K562 (cell line): ENCODE results near the gene FOXJ2. TPM values are rescaled to one million over a fixed set of nuclear protein-coding genes. Genes with fewer than 3 reads are reported as not detected.

ENCODE experiments used
- ATAC-seq: fragments of 200-7000 bp; cut with Tn5 transposase; 3 replicates; pipeline ENCODE4 v1.9.1; 2020; ENCODE audit warnings: moderate library complexity
- BruUV-seq: library from RNA; stranded (reverse); fragments of 400-500 nt; replicated peaks from 2 replicates; lab custom pipeline; 2021; lab: Mats Ljungman, UMichigan
- CTCF ChIA-PET: fragments of 300-600 bp; formaldehyde crosslinking; extraction: SDS; loops from one replicate; lab custom pipeline; 2021; ENCODE audit warnings: low intra/inter-chr PET ratio; lab: Yijun Ruan, JAX
- POLR2A ChIA-PET: fragments of 300-600, 350-650 bp; sonication (Branson Sonifier 250); formaldehyde crosslinking; extraction: SDS; loops from one replicate; lab custom pipeline; 2021; ENCODE audit warnings: antibody characterized with exemption, inconsistent platforms; lab: Yijun Ruan, JAX
- DNase-seq, 4 experiments: peaks; one replicate each; pipeline versions ENCODE4 v3.0.0 to v3.0.0-alpha.2; 2011 to 2018; ENCODE audit warnings: low spot score in 3 of 4, mixed read lengths in 3 of 4; ENCODE audit errors: extremely low read depth in 1 of 4
- FAIRE-seq: peaks from 2 replicates; lab custom pipeline; 2011; peaks lifted over from hg19 to GRCh38; lab: Jason Lieb, UNC
- H2AFZ ChIP-seq: 2 replicates; pipeline ENCODE4 v1.6.0; 2011; ENCODE audit warnings: low read depth, low read length, control low read depth, inconsistent platforms
- H3K27ac ChIP-seq: fragments of 200-600 bp; 3 replicates; pipeline ENCODE4 v1.8.0; 2011; ENCODE audit warnings: low read depth, mild to moderate bottlenecking, control low read depth, inconsistent platforms, low read length, moderate library complexity, mixed read lengths; ENCODE audit errors: extremely low read depth
- H3K27me3 ChIP-seq, 2 experiments: fragments of 300-600 bp in 1 of 2; 2 replicates in 1 of 2; 3 replicates in 1 of 2; pipeline versions ENCODE4 v1.6.0 to v1.8.0; 2011; ENCODE audit warnings: inconsistent platforms in 2 of 2, low read length in 2 of 2, mild to moderate bottlenecking in 1 of 2, mixed read lengths in 1 of 2, moderate library complexity in 1 of 2; ENCODE audit not compliant: control insufficient read depth in 2 of 2, insufficient read depth in 2 of 2
- H3K36me3 ChIP-seq: fragments of 300-600 bp; 3 replicates; pipeline ENCODE4 v1.8.0; 2011; ENCODE audit warnings: mild to moderate bottlenecking, low read length, inconsistent platforms; ENCODE audit not compliant: control insufficient read depth, insufficient read depth
- H3K4me1 ChIP-seq, 2 experiments: fragments of 200-600 bp in 1 of 2; replicated peaks in 1 of 2; 2 replicates in 1 of 2; 3 replicates in 1 of 2; pipeline versions ENCODE4 v1.5.1 to v1.8.0; 2011; ENCODE audit warnings: inconsistent platforms in 2 of 2, low read length in 2 of 2, mild to moderate bottlenecking in 1 of 2, mixed read lengths in 1 of 2, moderate library complexity in 1 of 2; ENCODE audit not compliant: control insufficient read depth in 2 of 2, insufficient read depth in 2 of 2
- H3K4me2 ChIP-seq: 2 replicates; pipeline ENCODE4 v1.6.1; 2011; ENCODE audit warnings: low read length, control low read depth, inconsistent platforms, mixed read lengths; ENCODE audit not compliant: insufficient read depth
- H3K4me3 ChIP-seq: fragments of 200-600 bp; sonication (generic), shearing (Covaris generic); 2 replicates; pipeline ENCODE4 v1.5.1; 2016; ENCODE audit warnings: control low read depth, inconsistent platforms
- H3K79me2 ChIP-seq: fragments of 200-600 bp; 3 replicates; pipeline ENCODE4 v1.8.0; 2011; ENCODE audit warnings: low read length, inconsistent platforms; ENCODE audit not compliant: control insufficient read depth, insufficient read depth
- H3K9ac ChIP-seq, 2 experiments: 2 replicates each; pipeline versions ENCODE4 v1.6.0 to v1.6.1; 2011; ENCODE audit warnings: low read depth in 2 of 2, low read length in 2 of 2, control low read depth in 1 of 2, inconsistent platforms in 1 of 2, mild to moderate bottlenecking in 1 of 2, mixed read lengths in 1 of 2; ENCODE audit not compliant: insufficient read depth in 1 of 2
- H3K9me1 ChIP-seq: one replicate; pipeline ENCODE4 v1.6.0; 2011; ENCODE audit warnings: inconsistent platforms, mild to moderate bottlenecking, low read length, moderate library complexity; ENCODE audit not compliant: control insufficient read depth, insufficient read depth
- H3K9me3 ChIP-seq: replicated peaks from 2 replicates; pipeline ENCODE4 v1.5.1; 2011; ENCODE audit warnings: low read depth, low read length, inconsistent platforms; ENCODE audit not compliant: control insufficient read depth, insufficient read depth
- H4K20me1 ChIP-seq: replicated peaks from 2 replicates; pipeline ENCODE4 v1.6.1; 2011; ENCODE audit warnings: low read length, inconsistent platforms, mixed read lengths; ENCODE audit not compliant: control insufficient read depth, insufficient read depth
- SPI1 ChIP-seq: IDR thresholded peaks from 2 replicates; pipeline ENCODE4 v1.6.1; 2011; ENCODE audit warnings: low read depth, low read length, control low read depth, borderline replicate concordance
- ZNF766 ChIP-seq: fragments of 200-800 bp; sonication (Bioruptor generic); conservative IDR thresholded peaks from 2 replicates; pipeline ENCODE4 v1.6.1; 2016; ENCODE audit warnings: missing genetic modification characterization, missing compliant biosample characterization
- WGBS: fragments of 100-300 bp; shearing (Covaris generic); methylation state at CpG from one replicate; pipeline ENCODE4 v1.1.6; 2016; ENCODE audit warnings: low coverage, mixed read lengths; ENCODE audit not compliant: insufficient coverage; ENCODE audit errors: missing lambda C conversion rate; 5-methylcytosine and 5-hydroxymethylcytosine counted together
- in situ Hi-C: fragments of 300-500 bp; cut with MboI; formaldehyde crosslinking; loops from 4 replicates; pipeline ENCODE4 v1.15.0; 2018; ENCODE audit warnings: inconsistent platforms, mixed read lengths
- intact Hi-C: fragments of 100-400 bp; cut with micrococcal nuclease; formaldehyde crosslinking; loops from 2 replicates; pipeline ENCODE4 v1.14.2; 2022
- polyA plus RNA-seq, 8 experiments: library from polyadenylated mRNA; depleted of rRNA in 4 of 8; stranded (reverse) in 5 of 8; unstranded in 3 of 8; fragments of >200 nt; fragmentation: Nextera tagmentation in 2 of 8; fragmentation: Illumina TruSeq in 1 of 8; extraction: Ambion mirVana in 2 of 8; extraction: Trizol in 1 of 8; gene quantifications; 2 replicates each; pipeline versions ENCODE4 v1.2.1 to v1.2.3, GENCODE V29; 2011 to 2014; ENCODE audit warnings: inconsistent platforms in 1 of 8, missing spikeins in 1 of 8
- total RNA-seq, 7 experiments: library from RNA; depleted of rRNA in 6 of 7; stranded (reverse); fragments of >200 nt in 6 of 7; fragmentation: Illumina TruSeq in 2 of 7; extraction: Trizol in 2 of 7; gene quantifications; 2 replicates each; pipeline versions ENCODE4 v1.2.1 to v1.2.3, GENCODE V29; 2011 to 2021; ENCODE audit warnings: low replicate concordance in 1 of 7
- TF ChIP-seq, protein P1 (sequence below): fragments of 250-450 bp; sonication (Bioruptor Pico); IDR thresholded peaks from 2 replicates; pipeline ENCODE4 v1.5.0; 2022; ENCODE audit warnings: mild to moderate bottlenecking
- TF ChIP-seq, protein P2 (sequence below): sonication (generic); formaldehyde crosslinking; IDR thresholded peaks from 2 replicates; pipeline ENCODE4 v1.9.0; 2022; ENCODE audit warnings: mild to moderate bottlenecking, missing genetic modification reagents

The FOXJ2 gene
- total and polyA plus RNA-seq, 9 of the 15 experiments (the other 6 are each of a cell fraction or from before 2014, with no cell fraction given) = 1.0 to 7.5 (median 2.4) TPM

GRCh38 chr12:8089716-8090115, 57.2 kb downstream of the FOXJ2 start:
- WGBS = 100% methylated on average over 5 of the region's 5 CpGs
- H3K4me3 ChIP-seq = no peak overlapping the region
- DNase-seq = no peak
- TF ChIP-seq, protein P1, sequence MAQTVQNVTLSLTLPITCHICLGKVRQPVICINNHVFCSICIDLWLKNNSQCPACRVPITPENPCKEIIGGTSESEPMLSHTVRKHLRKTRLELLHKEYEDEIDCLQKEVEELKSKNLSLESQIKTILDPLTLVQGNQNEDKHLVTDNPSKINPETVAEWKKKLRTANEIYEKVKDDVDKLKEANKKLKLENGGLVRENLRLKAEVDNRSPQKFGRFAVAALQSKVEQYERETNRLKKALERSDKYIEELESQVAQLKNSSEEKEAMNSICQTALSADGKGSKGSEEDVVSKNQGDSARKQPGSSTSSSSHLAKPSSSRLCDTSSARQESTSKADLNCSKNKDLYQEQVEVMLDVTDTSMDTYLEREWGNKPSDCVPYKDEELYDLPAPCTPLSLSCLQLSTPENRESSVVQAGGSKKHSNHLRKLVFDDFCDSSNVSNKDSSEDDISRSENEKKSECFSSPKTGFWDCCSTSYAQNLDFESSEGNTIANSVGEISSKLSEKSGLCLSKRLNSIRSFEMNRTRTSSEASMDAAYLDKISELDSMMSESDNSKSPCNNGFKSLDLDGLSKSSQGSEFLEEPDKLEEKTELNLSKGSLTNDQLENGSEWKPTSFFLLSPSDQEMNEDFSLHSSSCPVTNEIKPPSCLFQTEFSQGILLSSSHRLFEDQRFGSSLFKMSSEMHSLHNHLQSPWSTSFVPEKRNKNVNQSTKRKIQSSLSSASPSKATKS (CRISPR knock-in tag) = no peak
- 0 out of 2 replicates have a peak, but pooled peaks have one; percentile 11 for TF ChIP-seq SPI1
- no peak for TF ChIP-seq ZNF766 (CRISPR knock-in tag)
- TF ChIP-seq, protein P2, sequence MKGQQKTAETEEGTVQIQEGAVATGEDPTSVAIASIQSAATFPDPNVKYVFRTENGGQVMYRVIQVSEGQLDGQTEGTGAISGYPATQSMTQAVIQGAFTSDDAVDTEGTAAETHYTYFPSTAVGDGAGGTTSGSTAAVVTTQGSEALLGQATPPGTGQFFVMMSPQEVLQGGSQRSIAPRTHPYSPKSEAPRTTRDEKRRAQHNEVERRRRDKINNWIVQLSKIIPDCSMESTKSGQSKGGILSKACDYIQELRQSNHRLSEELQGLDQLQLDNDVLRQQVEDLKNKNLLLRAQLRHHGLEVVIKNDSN (CRISPR knock-in tag) = no peak
- TF ChIP-seq, all 486 proteins: peak for 1
- no peak overlapping the region for H3K9ac ChIP-seq
- no peak overlapping the region for H3K4me2 ChIP-seq
- CTCF ChIA-PET = no interaction called here
- H3K27me3 ChIP-seq = no peaks in the 10 kb centered on the region
- POLR2A ChIA-PET = interaction anchor here (0.6 kb wide), 1 partner anchor 166 kb away, joined by 3 read pairs; no protein-coding TSS in a partner anchor
- peaks cover 41% of the 10 kb centered on the region for H3K79me2 ChIP-seq
- FAIRE-seq (no peak), ATAC-seq (no peak)
- no peak overlapping the region for H2AFZ ChIP-seq
- in situ Hi-C loops (no loop called here), intact Hi-C loops (loop anchor here (10.0 kb wide), 1 partner anchor 155 kb away; the partner anchor contains the start of gene SLC2A3)
- H3K36me3 ChIP-seq = peaks cover 70% of the 10 kb centered on the region
- H3K9me3 ChIP-seq = no peaks in the 10 kb centered on the region
- no TSS peak for BruUV-seq
- H3K27ac ChIP-seq = no peak overlapping the region
- H4K20me1 ChIP-seq = no peaks in the 10 kb centered on the region
- no peaks in the 10 kb centered on the region for H3K4me1 ChIP-seq
- H3K9me1 ChIP-seq = no peaks in the 10 kb centered on the region
